OCI-LY7 (cell line): ENCODE data around the gene PALLD.

Experiments used
- CTCF ChIP-seq: fragments of 200-600 bp; sonication (generic); conservative IDR thresholded peaks from 2 replicates; pipeline ENCODE4 v1.5.1; 2014; ENCODE audit warnings: mild to moderate bottlenecking, antibody characterized with exemption, low read length, moderate library complexity, mixed read lengths
- EZH2phosphoT487 ChIP-seq: fragments of 200-600 bp; sonication (generic); IDR thresholded peaks from 2 replicates; pipeline ENCODE4 v1.6.1; 2018; ENCODE audit warnings: low read depth, borderline replicate concordance, mild to moderate bottlenecking, mixed run types, antibody characterized with exemption, low read length, moderate library complexity, mixed read lengths

DNA sequence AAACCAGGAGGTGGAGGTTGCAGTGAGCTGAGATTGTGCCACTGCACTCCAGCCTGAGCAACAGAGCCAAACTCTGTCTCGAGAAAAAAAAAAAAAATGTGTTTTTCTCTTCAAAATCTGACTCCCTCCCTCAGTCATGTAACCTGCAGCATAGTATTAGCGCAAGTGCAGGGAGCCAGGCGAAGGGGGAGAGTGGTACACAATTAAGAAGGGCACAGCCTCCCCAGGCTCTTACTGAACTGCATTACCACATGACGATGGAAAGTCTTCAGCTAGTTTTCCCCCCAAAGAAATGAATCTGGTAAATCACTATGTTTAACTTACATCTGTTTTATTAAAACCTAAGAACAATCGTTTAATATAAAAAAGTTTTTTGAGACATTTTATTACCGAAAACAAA is 32.4 kb downstream of the PALLD start:
- no peak for TF ChIP-seq CTCF
- no peak for TF ChIP-seq EZH2phosphoT487
